HG03457 (cell line): ENCODE data around the gene OR12D1.
"Not testable (repeated sequence)": the region's sequence is repeated elsewhere in the genome, so short reads cannot be mapped to it uniquely, and the experiment has no call there.

Source experiments
- ATAC-seq: cut with Tn5 transposase; IDR thresholded peaks from one replicate; pipeline ENCODE4 v1.9.1; 2021; ENCODE audit warnings: moderate number of reproducible peaks; ENCODE audit not compliant: unreplicated experiment

Gene OR12D1

GRCh38 chr6:29414588-29414987 lies at the start of gene OR12D1:
OR12D1 (plus strand) TSS chr6:29414928.
- no peak for ATAC-seq

- no peak for ATAC-seq
Observed at GRCh38 chr6:29368765-29369164, 46.0 kb upstream of the OR12D1 start, which contains the start of gene OR5V1. OR5V1 (minus strand) TSS chr6:29368865; CDS start chr6:29356195, 12,670 bp downstream.

GRCh38 chr6:29375191-29375590 lies 39.5 kb upstream of the OR12D1 start, which contains the start of gene OR12D3:
OR12D3 (minus strand) TSS chr6:29375291; CDS start chr6:29375287, 4 bp downstream.
- no peak for ATAC-seq

- no peak for ATAC-seq
Observed at GRCh38 chr6:29376003-29376402, 38.7 kb upstream of the OR12D1 start.

GRCh38 chr6:29388533-29388932 lies 26.2 kb upstream of the OR12D1 start:
- ATAC-seq, result no peak

GRCh38 chr6:29395331-29395730 lies 19.4 kb upstream of the OR12D1 start, which contains the start of gene OR12D2:
OR12D2 (plus strand) TSS chr6:29395631; CDS start chr6:29396700, 1,069 bp downstream.
- no peak for ATAC-seq

GRCh38 chr6:29399525-29399924 lies 15.2 kb upstream of the OR12D1 start:
- ATAC-seq, result no peak

DNA sequence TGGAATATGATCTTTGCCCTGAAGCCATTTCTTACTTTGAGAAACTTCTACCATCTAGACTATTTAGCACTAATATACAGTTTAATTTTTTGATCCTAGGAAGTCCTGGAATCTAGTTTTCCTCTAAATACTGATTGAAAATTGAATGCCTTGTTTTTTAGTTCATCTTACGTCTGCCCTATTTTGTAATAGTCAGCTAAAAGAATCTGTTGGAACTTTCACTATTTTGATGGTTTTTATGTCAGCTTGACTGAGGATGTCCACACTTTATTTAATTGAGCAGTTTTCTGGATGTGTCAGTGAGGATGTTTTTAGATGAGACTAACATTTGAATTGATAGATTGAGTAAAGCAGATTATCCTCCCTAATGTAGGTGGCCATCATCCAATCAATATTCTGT lies 10.9 kb upstream of the OR12D1 start:
- ATAC-seq, result no peak

DNA sequence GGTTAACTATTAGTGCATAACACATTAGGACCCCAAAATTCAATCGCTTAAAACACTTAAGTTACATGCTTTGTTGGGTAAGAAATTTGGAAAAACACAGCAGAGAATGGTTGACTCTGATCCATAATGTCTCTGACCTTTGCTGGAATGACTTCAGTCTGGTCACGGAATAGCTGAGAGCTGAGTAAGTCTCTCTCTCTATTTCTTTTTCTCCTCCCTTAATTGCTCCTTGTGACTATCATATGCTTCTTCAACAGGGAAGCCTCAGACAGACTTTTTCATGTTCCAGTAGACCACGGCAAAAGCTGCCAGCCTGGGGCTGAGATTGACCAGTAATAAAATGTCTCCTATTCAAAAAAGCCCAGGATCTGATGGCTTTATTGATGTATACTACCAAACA lies 4.8 kb downstream of the OR12D1 start:
- ATAC-seq, result no peak

DNA sequence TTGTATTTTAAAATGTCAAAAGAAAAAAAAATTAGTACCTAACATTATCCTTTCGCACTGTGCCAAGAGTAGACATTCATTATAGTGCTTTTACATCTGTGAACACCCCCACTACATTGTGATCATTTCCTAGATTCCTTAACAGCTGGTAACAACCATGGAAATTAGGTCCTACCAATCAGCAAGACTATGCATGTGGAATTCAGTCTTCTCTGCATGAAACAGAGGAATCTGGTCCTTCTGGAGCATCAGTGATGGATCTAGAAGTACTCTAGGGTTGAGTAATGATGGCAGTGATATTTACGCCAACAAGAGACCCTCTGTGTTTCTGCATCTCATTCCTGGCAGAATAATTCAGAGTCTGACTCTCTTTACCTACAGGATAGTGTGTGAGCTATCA lies 9.4 kb downstream of the OR12D1 start:
- no peak for ATAC-seq

- no peak for ATAC-seq
Observed at GRCh38 chr6:29424575-29424974, 9.8 kb downstream of the OR12D1 start.

- no peak for ATAC-seq
Observed at GRCh38 chr6:29425075-29425474, 10.3 kb downstream of the OR12D1 start.

GRCh38 chr6:29426654-29427053 lies 11.9 kb downstream of the OR12D1 start:
- no peak for ATAC-seq

GRCh38 chr6:29436730-29437129 lies 22.0 kb downstream of the OR12D1 start:
- not testable (repeated sequence) for ATAC-seq

GRCh38 chr6:29439006-29439405 lies 24.3 kb downstream of the OR12D1 start, which contains the start of gene OR10C1:
OR10C1 (plus strand) TSS chr6:29439306; CDS start chr6:29440016, 710 bp downstream.
- no peak for ATAC-seq

- no peak for ATAC-seq
Observed at GRCh38 chr6:29442719-29443118, 28.0 kb downstream of the OR12D1 start.

GRCh38 chr6:29444031-29444430 lies 29.3 kb downstream of the OR12D1 start:
- not testable (repeated sequence) for ATAC-seq

- ATAC-seq, result no peak
Observed at GRCh38 chr6:29447670-29448069, 32.9 kb downstream of the OR12D1 start.

DNA sequence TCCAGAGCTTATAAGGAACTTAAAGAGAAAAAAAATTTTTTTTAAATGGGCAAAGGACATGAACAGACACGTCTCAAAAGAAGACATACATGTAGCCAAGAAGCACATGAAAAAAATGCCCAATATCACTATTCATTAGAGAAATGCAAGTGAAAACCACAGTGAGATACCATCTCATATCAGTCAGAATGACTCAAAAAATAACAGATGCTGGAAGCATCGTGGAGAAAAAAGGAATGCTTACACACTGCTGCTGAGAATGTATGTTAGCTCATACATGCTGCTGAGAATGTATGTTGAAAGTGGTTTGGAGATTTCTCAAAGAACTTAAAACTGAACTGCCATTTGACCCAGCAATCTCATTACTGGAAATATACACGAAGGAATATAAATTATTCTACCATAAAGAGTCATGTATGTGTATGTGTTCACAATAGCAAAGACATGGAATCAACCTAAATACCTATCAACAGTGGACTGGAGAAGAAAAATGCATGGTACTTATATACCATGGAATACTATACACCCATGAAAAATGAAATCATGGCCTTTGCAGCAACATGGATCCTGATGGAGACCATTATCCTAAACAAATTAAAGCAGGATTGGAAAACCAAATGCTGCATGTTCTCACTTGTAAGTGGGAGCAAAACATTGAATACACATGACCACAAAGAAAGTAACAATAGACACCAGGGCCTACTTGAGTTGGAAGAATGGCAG lies 36.9 kb downstream of the OR12D1 start:
- no peak for ATAC-seq

DNA sequence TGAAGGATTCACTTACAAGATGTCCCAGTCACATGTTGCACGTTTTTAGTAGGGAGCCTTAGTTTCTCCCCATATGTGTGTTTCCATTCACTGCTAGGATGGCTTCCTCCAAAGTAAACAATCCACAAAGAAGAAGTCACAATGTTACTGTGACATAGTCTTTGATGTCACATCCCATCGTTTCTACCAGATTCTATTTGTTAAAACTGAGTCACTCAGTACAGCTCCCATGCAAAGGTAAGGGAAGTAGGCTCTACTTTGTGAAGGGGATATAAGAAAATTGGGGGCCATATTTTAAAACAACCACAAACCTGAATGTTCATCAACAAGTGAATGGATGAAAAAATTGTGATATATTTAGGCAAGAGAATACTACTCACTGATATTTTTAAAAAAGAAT lies 42.2 kb downstream of the OR12D1 start, which contains the start of the genes OR11A1 and OR2H1:
Gene OR11A1 (minus strand): TSS at position 101 of the 400 bp plus-strand sequence. CDS start 29,430 bp downstream, outside the sequence.
Gene OR2H1 (plus strand): TSS at position 185 of the 400 bp plus-strand sequence. CDS start 4,615 bp downstream, outside the sequence.
- no peak for ATAC-seq

- no peak for ATAC-seq
Observed at GRCh38 chr6:29461021-29461814, 46.5 kb downstream of the OR12D1 start.
